Cardiac ventricle fibroblast (primary cell): ENCODE measurements around the gene KLHL9. TPM values are rescaled to one million over a fixed set of nuclear protein-coding genes. Genes with fewer than 3 reads are reported as not detected.

Experiments
- total RNA-seq: library from RNA; depleted of rRNA; stranded (reverse); fragments of >200 nt; gene quantifications from 2 replicates; pipeline ENCODE4 v1.2.3, GENCODE V29; 2015

KLHL9 gene, protein sequence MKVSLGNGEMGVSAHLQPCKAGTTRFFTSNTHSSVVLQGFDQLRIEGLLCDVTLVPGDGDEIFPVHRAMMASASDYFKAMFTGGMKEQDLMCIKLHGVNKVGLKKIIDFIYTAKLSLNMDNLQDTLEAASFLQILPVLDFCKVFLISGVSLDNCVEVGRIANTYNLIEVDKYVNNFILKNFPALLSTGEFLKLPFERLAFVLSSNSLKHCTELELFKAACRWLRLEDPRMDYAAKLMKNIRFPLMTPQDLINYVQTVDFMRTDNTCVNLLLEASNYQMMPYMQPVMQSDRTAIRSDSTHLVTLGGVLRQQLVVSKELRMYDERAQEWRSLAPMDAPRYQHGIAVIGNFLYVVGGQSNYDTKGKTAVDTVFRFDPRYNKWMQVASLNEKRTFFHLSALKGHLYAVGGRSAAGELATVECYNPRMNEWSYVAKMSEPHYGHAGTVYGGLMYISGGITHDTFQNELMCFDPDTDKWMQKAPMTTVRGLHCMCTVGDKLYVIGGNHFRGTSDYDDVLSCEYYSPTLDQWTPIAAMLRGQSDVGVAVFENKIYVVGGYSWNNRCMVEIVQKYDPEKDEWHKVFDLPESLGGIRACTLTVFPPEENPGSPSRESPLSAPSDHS
- 20.5 and 26.0 TPM in 2 replicates for total RNA-seq

DNA sequence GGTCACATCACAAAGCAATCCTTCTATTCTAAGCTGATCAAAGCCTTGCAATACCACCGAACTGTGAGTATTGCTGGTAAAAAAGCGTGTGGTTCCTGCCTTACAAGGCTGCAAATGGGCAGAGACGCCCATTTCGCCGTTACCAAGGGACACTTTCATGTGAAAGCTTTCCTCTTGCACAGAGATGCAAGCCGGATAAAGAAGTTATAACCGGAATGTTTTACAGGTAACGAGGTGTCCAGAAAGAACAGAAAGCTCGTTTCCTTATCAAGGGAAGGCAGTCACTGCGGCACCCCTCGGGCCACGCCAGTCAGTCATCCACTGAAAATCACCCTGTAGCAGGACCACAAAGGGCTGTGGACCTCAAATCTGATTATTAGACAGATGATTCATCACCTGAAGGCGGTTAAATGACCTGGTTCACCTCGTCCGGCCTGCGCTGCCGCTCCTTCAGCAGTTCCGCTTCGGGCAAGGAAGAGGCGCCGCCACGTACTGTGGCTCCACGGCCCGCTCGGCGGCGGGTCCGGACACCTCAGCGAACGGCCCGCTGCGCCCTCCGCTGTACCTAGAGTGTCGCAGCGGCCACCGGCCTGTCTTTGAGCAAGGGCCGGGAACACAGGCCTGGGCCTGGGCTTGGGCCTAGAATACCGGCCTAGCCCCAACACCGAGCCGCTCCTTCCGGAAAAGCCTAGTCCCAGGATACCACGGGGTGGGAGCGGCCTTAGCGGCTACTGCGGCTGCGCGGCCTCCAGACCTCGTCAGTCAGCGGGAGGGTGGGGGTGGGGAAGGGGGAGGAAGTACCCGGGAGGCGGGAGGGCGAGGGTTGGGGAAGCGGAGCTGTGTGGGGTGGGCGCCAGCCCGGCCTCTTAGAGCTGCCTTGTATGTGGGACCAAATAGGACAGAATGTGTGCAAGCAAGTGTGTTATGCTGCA is at the start of gene KLHL9:
KLHL9 (minus strand) TSS at position 704 of the 932 bp plus-strand sequence; CDS start at position 159, 545 bp downstream.

DNA sequence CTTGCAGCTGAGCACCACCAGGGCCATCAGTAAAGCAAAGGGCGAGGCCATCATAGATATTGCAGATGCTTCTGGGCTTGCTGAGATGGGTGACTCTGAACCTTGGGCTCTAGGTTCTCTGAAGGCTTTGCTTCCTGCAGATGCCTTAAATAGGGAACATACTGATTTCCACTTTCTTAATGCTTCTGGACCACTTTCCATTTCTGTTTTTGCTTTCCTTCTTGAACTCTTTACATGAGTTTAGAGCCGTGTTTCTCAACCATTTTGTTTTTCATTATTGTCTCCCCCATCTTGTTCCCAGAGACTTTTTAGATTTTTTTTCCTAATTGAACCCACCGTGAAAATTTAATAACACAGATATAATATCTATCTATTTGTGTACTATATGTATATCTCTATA is 32.8 kb upstream of the KLHL9 start, which contains the start of gene IFNA13:
IFNA13 (minus strand) TSS at position 101 of the 400 bp plus-strand sequence; CDS start at position 54, 47 bp downstream.

GRCh38 chr9:21350787-21351186 is 15.6 kb upstream of the KLHL9 start, which contains the start of gene IFNA6:
TSS of gene IFNA6 (minus strand) at chr9:21350887. CDS start at chr9:21350887, 0 bp downstream.

DNA sequence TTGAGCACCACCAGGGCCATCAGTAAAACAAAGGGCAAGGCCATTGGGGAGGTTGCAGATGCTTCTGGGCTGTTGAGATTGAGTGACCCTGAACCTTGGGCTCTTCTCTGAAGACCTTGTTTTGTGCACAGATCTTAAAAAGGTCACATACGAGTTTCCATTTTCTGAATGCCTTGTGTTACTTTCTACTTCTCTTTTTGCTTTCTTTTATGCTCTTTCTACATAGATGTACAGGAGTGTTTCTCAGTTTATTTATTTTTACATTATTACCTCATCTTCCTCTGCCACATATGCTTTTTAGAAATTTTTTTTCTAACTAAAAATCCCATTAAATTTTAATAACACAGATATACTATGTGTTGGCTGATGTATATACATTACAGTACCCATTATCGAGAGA is 30.0 kb downstream of the KLHL9 start, which contains the start of gene IFNA5:
IFNA5 (minus strand) TSS at position 101 of the 400 bp plus-strand sequence; CDS start at position 44, 57 bp downstream.

Other genes with a start within 250 kb of the KLHL9 start
- not detected in 2 replicates for gene IFNW1, start 193.6 kb downstream of the KLHL9 start, total RNA-seq
- not detected in 2 replicates for gene IFNA21, start 168.7 kb downstream of the KLHL9 start, total RNA-seq
- not detected in 2 replicates for gene IFNA4, start 147.8 kb downstream of the KLHL9 start, total RNA-seq
- not detected in 2 replicates for gene IFNA7, start 133.2 kb downstream of the KLHL9 start, total RNA-seq
- not detected in 2 replicates for gene IFNA10, start 128.3 kb downstream of the KLHL9 start, total RNA-seq
- gene IFNA16, start 118.1 kb downstream of the KLHL9 start, total RNA-seq, result not detected in 2 replicates
- not detected in 2 replicates for gene IFNA17, start 107.2 kb downstream of the KLHL9 start, total RNA-seq
- gene IFNA14, start 95.4 kb downstream of the KLHL9 start, total RNA-seq, result not detected in 2 replicates
- gene IFNA5, start 30.1 kb downstream of the KLHL9 start, total RNA-seq, result not detected in 2 replicates
- not detected in 2 replicates for gene IFNA6, start 15.5 kb upstream of the KLHL9 start, total RNA-seq
- gene IFNA13, start 32.7 kb upstream of the KLHL9 start, total RNA-seq, result not detected in 2 replicates
- gene IFNA2, start 50.0 kb upstream of the KLHL9 start, total RNA-seq, result not detected in 2 replicates
- gene IFNA8, start 73.7 kb upstream of the KLHL9 start, total RNA-seq, result not detected in 2 replicates
- not detected in 2 replicates for gene IFNA1, start 105.0 kb upstream of the KLHL9 start, total RNA-seq
- 0.34 and 0.56 TPM in 2 replicates for gene IFNE, start 146.9 kb upstream of the KLHL9 start, total RNA-seq